OCI-LY1 (cell line): Measurements from ENCODE around the gene RGS5.

ENCODE experiments used
- H2AFZ ChIP-seq: fragments of 200-600 bp; sonication (generic), shearing (Covaris generic); 2 replicates; pipeline ENCODE4 v1.6.0; 2014; ENCODE audit warnings: antibody characterized with exemption, mild to moderate bottlenecking, low read length
- H3F3A ChIP-seq: fragments of 200-600 bp; sonication (generic), shearing (Covaris generic); 2 replicates; pipeline ENCODE4 v1.6.0; 2014; ENCODE audit warnings: mild to moderate bottlenecking, antibody characterized with exemption, low read length, moderate library complexity; ENCODE audit not compliant: insufficient read depth
- H3K27ac ChIP-seq: fragments of 200-600 bp; sonication (generic); 2 replicates; pipeline ENCODE4 v1.5.1; 2014; ENCODE audit warnings: low read length, mixed run types, mild to moderate bottlenecking, low read depth; ENCODE audit not compliant: poor library complexity, severe bottlenecking
- H3K27me3 ChIP-seq: fragments of 200-600 bp; sonication (generic); 2 replicates; pipeline ENCODE4 v1.6.0; 2014; ENCODE audit warnings: antibody characterized with exemption, mild to moderate bottlenecking, low read length, moderate library complexity; ENCODE audit not compliant: insufficient read depth
- H3K36me3 ChIP-seq: fragments of 200-600 bp; sonication (generic); 2 replicates; pipeline ENCODE4 v1.6.1; 2014; ENCODE audit warnings: mild to moderate bottlenecking, antibody characterized with exemption, low read length, moderate library complexity, mixed read lengths; ENCODE audit not compliant: insufficient read depth
- H3K4me1 ChIP-seq: fragments of 200-600 bp; sonication (generic); 2 replicates; pipeline ENCODE4 v1.5.1; 2014; ENCODE audit warnings: mild to moderate bottlenecking, low read length, moderate library complexity; ENCODE audit not compliant: insufficient read depth, severe bottlenecking
- H3K4me2 ChIP-seq: fragments of 200-600 bp; sonication (generic), shearing (Covaris generic); 2 replicates; pipeline ENCODE4 v1.6.1; 2014; ENCODE audit warnings: low read length
- H3K4me3 ChIP-seq: fragments of 200-600 bp; sonication (generic); 2 replicates; pipeline ENCODE4 v1.5.1; 2014; ENCODE audit warnings: low read length, low read depth, mild to moderate bottlenecking, mixed read lengths; ENCODE audit not compliant: poor library complexity, severe bottlenecking
- H3K79me2 ChIP-seq: fragments of 200-600 bp; shearing (Covaris generic); 2 replicates; pipeline ENCODE4 v1.6.1; 2016; ENCODE audit warnings: mixed run types, low read length, mixed read lengths; ENCODE audit not compliant: insufficient read depth
- H3K9ac ChIP-seq: fragments of 200-600 bp; sonication (generic), shearing (Covaris generic); 2 replicates; pipeline ENCODE4 v1.6.1; 2014; ENCODE audit warnings: mild to moderate bottlenecking, low read length, mixed read lengths
- H3K9me2 ChIP-seq: fragments of 200-600 bp; sonication (generic), shearing (Covaris generic); 2 replicates; pipeline ENCODE4 v1.6.1; 2014; ENCODE audit warnings: low read depth, mild to moderate bottlenecking, low read length, mixed read lengths
- H3K9me3 ChIP-seq: fragments of 200-600 bp; shearing (Covaris generic); 2 replicates; pipeline ENCODE4 v1.6.1; 2014; ENCODE audit warnings: low read length, mixed read lengths
- H4K20me1 ChIP-seq: fragments of 200-600 bp; sonication (generic), shearing (Covaris generic); 2 replicates; pipeline ENCODE4 v1.6.0; 2016; ENCODE audit warnings: mild to moderate bottlenecking, low read length; ENCODE audit not compliant: insufficient read depth
- EZH2 ChIP-seq: fragments of 200-600 bp; sonication (generic), shearing (Covaris generic); IDR thresholded peaks from 2 replicates; pipeline ENCODE4 v1.8.0; 2017; ENCODE audit warnings: borderline replicate concordance, mixed run types, mild to moderate bottlenecking, antibody characterized with exemption, low read length, moderate library complexity, mixed read lengths
- TF ChIP-seq, protein P1 (sequence below): fragments of 200-600 bp; sonication (generic), shearing (Covaris generic); IDR thresholded peaks from 2 replicates; pipeline ENCODE4 v1.5.1; 2017; ENCODE audit warnings: mild to moderate bottlenecking, antibody characterized with exemption, low read length, moderate library complexity, mixed read lengths

The RGS5 gene

DNA sequence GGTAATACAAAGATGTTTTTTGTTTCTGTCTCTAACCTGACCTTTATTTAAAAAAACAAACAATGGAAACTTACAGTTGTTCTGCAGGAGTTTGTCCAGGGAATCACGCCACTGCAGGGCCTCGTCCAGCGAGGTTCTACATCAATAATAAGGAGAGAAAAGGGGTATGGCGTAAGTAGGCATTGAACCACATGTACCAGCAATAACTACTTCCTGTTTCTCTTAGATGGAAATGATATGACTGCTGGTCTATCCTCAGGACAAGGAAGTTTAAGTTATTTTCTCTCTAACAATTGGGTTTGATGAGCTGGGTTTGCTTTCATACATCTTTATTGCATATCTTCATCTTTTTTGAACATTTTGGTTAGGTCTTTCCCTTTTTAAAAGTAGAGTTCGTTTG lies 40.9 kb downstream of the RGS5 start:
- no peaks in the 10 kb centered on the region for H3K9me3 ChIP-seq
- H3F3A ChIP-seq = no peaks in the 10 kb centered on the region
- H3K9ac ChIP-seq = no peak overlapping the region
- no peak overlapping the region for H2AFZ ChIP-seq
- H3K36me3 ChIP-seq = no peaks in the 10 kb centered on the region
- no peak overlapping the region for H3K4me2 ChIP-seq
- H3K79me2 ChIP-seq = no peaks in the 10 kb centered on the region
- no peaks in the 10 kb centered on the region for H3K4me1 ChIP-seq
- no peak overlapping the region for H3K4me3 ChIP-seq
- TF ChIP-seq EZH2 = no peak
- TF ChIP-seq, protein P1, sequence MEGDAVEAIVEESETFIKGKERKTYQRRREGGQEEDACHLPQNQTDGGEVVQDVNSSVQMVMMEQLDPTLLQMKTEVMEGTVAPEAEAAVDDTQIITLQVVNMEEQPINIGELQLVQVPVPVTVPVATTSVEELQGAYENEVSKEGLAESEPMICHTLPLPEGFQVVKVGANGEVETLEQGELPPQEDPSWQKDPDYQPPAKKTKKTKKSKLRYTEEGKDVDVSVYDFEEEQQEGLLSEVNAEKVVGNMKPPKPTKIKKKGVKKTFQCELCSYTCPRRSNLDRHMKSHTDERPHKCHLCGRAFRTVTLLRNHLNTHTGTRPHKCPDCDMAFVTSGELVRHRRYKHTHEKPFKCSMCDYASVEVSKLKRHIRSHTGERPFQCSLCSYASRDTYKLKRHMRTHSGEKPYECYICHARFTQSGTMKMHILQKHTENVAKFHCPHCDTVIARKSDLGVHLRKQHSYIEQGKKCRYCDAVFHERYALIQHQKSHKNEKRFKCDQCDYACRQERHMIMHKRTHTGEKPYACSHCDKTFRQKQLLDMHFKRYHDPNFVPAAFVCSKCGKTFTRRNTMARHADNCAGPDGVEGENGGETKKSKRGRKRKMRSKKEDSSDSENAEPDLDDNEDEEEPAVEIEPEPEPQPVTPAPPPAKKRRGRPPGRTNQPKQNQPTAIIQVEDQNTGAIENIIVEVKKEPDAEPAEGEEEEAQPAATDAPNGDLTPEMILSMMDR = no peak
- H3K9me2 ChIP-seq = no peaks in the 10 kb centered on the region
- H4K20me1 ChIP-seq = no peaks in the 10 kb centered on the region
- no peak overlapping the region for H3K27ac ChIP-seq
- H3K27me3 ChIP-seq = no peaks in the 10 kb centered on the region

DNA sequence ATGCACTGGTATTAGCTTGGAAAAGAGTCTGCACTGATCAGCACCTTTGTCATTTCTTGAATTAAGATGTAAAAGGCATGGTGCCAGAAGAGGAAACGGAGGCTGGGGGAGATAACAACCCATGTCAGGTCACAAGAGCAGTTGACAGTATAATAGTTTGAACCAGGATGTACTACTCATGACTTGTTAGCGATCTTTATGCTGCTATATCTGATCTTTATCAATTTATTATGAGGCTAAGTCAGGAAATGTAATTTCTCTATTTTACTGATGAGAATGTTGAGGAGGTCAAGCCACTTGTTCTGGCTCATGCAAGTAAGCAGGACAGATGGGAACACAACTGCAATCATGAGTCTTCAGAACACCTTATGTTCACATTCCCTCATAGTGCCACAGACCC lies 41.4 kb downstream of the RGS5 start:
- no peaks in the 10 kb centered on the region for H3K9me2 ChIP-seq
- no peaks in the 10 kb centered on the region for H3K4me1 ChIP-seq
- H3K4me2 ChIP-seq = no peak overlapping the region
- H3K9ac ChIP-seq = no peak overlapping the region
- no peaks in the 10 kb centered on the region for H3K27me3 ChIP-seq
- H4K20me1 ChIP-seq = no peaks in the 10 kb centered on the region
- no peak overlapping the region for H3K4me3 ChIP-seq
- no peaks in the 10 kb centered on the region for H3K9me3 ChIP-seq
- H3K79me2 ChIP-seq = no peaks in the 10 kb centered on the region
- TF ChIP-seq EZH2 = no peak
- no peaks in the 10 kb centered on the region for H3F3A ChIP-seq
- no peak overlapping the region for H3K27ac ChIP-seq
- no peak overlapping the region for H2AFZ ChIP-seq
- no peaks in the 10 kb centered on the region for H3K36me3 ChIP-seq

DNA sequence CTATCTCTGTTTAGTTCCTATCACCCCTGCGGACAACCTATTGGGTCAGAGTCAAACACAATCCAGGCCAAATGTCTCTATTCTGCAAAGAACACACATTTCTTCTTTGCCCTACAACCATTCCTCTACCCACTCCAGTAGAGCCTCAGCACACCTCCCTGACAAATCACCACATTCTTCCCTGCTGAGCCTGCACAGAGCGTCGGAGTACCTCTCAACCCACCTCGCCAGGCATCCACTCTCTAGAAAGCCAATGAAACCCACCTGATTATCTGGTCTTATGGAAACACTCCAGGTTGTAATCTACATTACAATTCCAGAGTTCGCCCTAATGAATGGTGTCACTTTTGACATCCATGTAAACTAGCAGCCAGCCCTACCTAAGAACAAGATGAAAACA lies 47.1 kb downstream of the RGS5 start:
- Histone ChIP-seq H3K27ac (no peak overlapping the region), H3K9me3 (no peaks in the 10 kb centered on the region), H3K27me3 (no peaks in the 10 kb centered on the region), H3K4me1 (no peaks in the 10 kb centered on the region), H3F3A (no peaks in the 10 kb centered on the region), H3K4me3 (no peak overlapping the region), H3K4me2 (no peak overlapping the region), H4K20me1 (no peaks in the 10 kb centered on the region), H3K36me3 (no peaks in the 10 kb centered on the region), H3K9me2 (no peaks in the 10 kb centered on the region), H2AFZ (no peak overlapping the region), H3K79me2 (no peaks in the 10 kb centered on the region), H3K9ac (no peak overlapping the region)
- TF ChIP-seq EZH2 = no peak
- TF ChIP-seq, protein P1 = no peak

DNA sequence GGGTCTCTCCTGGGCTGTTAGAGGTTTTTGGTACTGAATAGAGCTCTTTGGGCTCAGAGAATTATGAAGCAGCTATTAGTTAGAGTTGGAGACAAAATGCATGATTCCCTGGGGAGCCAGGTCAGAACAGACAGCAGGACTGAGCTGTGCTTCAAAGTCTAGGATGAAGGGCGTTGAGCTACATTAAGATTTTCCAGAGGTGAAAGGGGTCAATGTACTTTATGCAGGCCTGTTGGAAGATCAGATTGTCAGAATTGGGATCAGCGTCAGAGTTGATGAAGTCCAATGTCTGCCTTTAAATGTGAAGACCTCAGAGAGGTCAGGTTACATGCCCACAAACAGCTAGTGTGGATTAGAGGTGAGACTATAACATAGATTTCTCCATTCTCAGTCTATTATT lies 53.8 kb downstream of the RGS5 start:
- H3K79me2 ChIP-seq = no peaks in the 10 kb centered on the region
- H3K4me3 ChIP-seq = no peak overlapping the region
- H3K27ac ChIP-seq = no peak overlapping the region
- no peaks in the 10 kb centered on the region for H3K4me1 ChIP-seq
- no peaks in the 10 kb centered on the region for H3K27me3 ChIP-seq
- H3K9me3 ChIP-seq = no peaks in the 10 kb centered on the region
- no peak overlapping the region for H2AFZ ChIP-seq
- no peak overlapping the region for H3K4me2 ChIP-seq
- H3K9me2 ChIP-seq = no peaks in the 10 kb centered on the region
- no peaks in the 10 kb centered on the region for H3F3A ChIP-seq
- H3K9ac ChIP-seq = no peak overlapping the region
- TF ChIP-seq, protein P1 = no peak
- TF ChIP-seq EZH2 = no peak
- H3K36me3 ChIP-seq = no peaks in the 10 kb centered on the region
- H4K20me1 ChIP-seq = no peaks in the 10 kb centered on the region
